Panc1 (cell line): ENCODE measurements around the gene ASB2. TPM values are rescaled to one million over a fixed set of nuclear protein-coding genes. Genes with fewer than 3 reads are reported as not detected.

Source experiments
- ATAC-seq: fragments of 200-7000 bp; cut with Tn5 transposase; 2 replicates; pipeline ENCODE4 v1.9.1; 2020; ENCODE audit warnings: mild to moderate bottlenecking, moderate library complexity
- BruUV-seq: library from RNA; stranded (reverse); fragments of 400-500 nt; replicated peaks from 2 replicates; lab custom pipeline; 2021; lab: Mats Ljungman, UMichigan
- CTCF ChIA-PET: fragments of 300-600 bp; sonication (Branson Sonifier 250); formaldehyde crosslinking; loops from one replicate; lab custom pipeline; 2022; ENCODE audit warnings: antibody characterized with exemption; lab: Charles Lee
- POLR2A ChIA-PET: fragments of 300-600 bp; sonication (Branson Sonifier 250); formaldehyde crosslinking; loops from one replicate; lab custom pipeline; 2022; ENCODE audit warnings: antibody characterized with exemption; lab: Charles Lee
- DNase-seq: peaks from one replicate; pipeline ENCODE4 v3.0.0-alpha.2; 2010; ENCODE audit warnings: low read depth, low spot score
- H3K27ac ChIP-seq: 2 replicates; pipeline ENCODE4 v1.5.1; 2011; ENCODE audit warnings: mild to moderate bottlenecking, low read length, inconsistent platforms
- H3K27me3 ChIP-seq: fragments of 200-500 bp; sonication (Bioruptor generic); 2 replicates; pipeline ENCODE4 v1.6.0; 2014; ENCODE audit warnings: low read length, inconsistent platforms; ENCODE audit not compliant: control insufficient read depth, insufficient read depth
- H3K36me3 ChIP-seq: fragments of 200-500 bp; sonication (Bioruptor generic); 2 replicates; pipeline ENCODE4 v1.5.1; 2014; ENCODE audit warnings: inconsistent platforms, mild to moderate bottlenecking, low read length, moderate library complexity; ENCODE audit not compliant: control insufficient read depth, insufficient read depth
- H3K4me1 ChIP-seq: 2 replicates; pipeline ENCODE4 v1.5.1; 2011; ENCODE audit warnings: inconsistent platforms, mild to moderate bottlenecking, low read length, moderate library complexity; ENCODE audit not compliant: control insufficient read depth, insufficient read depth
- H3K4me3 ChIP-seq, 2 experiments: 2 replicates each; pipeline ENCODE4 v1.5.1; 2011 to 2012; ENCODE audit warnings: low read depth in 2 of 2, low read length in 2 of 2, mild to moderate bottlenecking in 2 of 2, inconsistent platforms in 1 of 2, moderate library complexity in 1 of 2
- H3K9me3 ChIP-seq: fragments of 200-500 bp; sonication (Bioruptor generic); 2 replicates; pipeline ENCODE4 v1.5.1; 2014; ENCODE audit warnings: low read depth, mild to moderate bottlenecking, inconsistent platforms, low read length, moderate library complexity; ENCODE audit not compliant: control insufficient read depth, insufficient read depth
- POLR2AphosphoS5 ChIP-seq: IDR thresholded peaks from 2 replicates; pipeline ENCODE4 v1.6.1; 2012; ENCODE audit warnings: mild to moderate bottlenecking, low read depth, low read length, moderate library complexity
- SIN3A ChIP-seq: IDR thresholded peaks from 2 replicates; pipeline ENCODE4 v1.6.1; 2012; ENCODE audit warnings: low read depth, mild to moderate bottlenecking, low read length, moderate library complexity, borderline replicate concordance; ENCODE audit not compliant: insufficient read depth
- TCF7L2 ChIP-seq: IDR thresholded peaks from 2 replicates; pipeline ENCODE4 v1.6.1; 2011; ENCODE audit warnings: mild to moderate bottlenecking, low read depth, low read length, inconsistent platforms
- in situ Hi-C: cut with HindIII; loops from 2 replicates; pipeline ENCODE4 v1.10.0; 2016; ENCODE audit warnings: low sequenced_read_pairs, low pct_unique_long_range_greater_than_20kb
- intact Hi-C: fragments of 100-400 bp; cut with micrococcal nuclease; formaldehyde crosslinking; loops from one replicate; pipeline ENCODE4 v1.10.0; 2022; ENCODE audit not compliant: unreplicated experiment
- total RNA-seq: library from RNA; stranded (reverse); gene quantifications from one replicate; pipeline ENCODE4 v1.2.1, GENCODE V29; 2021; ENCODE audit not compliant: unreplicated experiment
- TF ChIP-seq, protein P1 (sequence below), 2 experiments: IDR thresholded peaks; 2 replicates each; pipeline ENCODE4 v1.6.1; 2011 to 2012; ENCODE audit warnings: low read depth in 2 of 2, control low read depth in 1 of 2, low read length in 1 of 2, mild to moderate bottlenecking in 1 of 2, moderate library complexity in 1 of 2; ENCODE audit not compliant: insufficient read depth in 1 of 2
- TF ChIP-seq, protein P2 (sequence below): fragments of 450-650 bp; IDR thresholded peaks from 2 replicates; pipeline ENCODE4 v1.5.1; 2017; ENCODE audit warnings: mild to moderate bottlenecking

ASB2 gene
- total RNA-seq, 1 experiment from 2014 or later: 0.28 TPM

DNA sequence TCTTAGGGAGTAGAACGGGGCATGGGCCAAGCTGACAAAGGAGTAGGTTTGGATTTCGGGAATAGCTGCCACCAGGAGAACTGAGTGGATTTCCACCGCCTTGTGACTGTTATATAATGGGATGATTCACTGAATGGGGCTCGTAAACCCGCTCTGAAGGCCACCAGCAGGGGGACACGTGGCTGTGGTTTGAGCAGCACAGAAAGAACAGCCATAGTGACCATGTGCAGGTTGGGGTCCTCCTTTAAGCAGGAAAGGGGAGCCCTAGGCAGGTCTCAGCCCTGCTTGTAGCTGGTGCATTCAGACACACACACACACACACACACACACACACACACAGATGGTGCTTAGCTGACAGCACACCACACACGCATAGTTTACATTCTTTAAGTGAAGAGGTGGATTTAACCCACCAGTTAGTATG is 8.6 kb upstream of the ASB2 start:
- no peak for DNase-seq
- TF ChIP-seq TCF7L2: no peak
- TF ChIP-seq, protein P1, sequence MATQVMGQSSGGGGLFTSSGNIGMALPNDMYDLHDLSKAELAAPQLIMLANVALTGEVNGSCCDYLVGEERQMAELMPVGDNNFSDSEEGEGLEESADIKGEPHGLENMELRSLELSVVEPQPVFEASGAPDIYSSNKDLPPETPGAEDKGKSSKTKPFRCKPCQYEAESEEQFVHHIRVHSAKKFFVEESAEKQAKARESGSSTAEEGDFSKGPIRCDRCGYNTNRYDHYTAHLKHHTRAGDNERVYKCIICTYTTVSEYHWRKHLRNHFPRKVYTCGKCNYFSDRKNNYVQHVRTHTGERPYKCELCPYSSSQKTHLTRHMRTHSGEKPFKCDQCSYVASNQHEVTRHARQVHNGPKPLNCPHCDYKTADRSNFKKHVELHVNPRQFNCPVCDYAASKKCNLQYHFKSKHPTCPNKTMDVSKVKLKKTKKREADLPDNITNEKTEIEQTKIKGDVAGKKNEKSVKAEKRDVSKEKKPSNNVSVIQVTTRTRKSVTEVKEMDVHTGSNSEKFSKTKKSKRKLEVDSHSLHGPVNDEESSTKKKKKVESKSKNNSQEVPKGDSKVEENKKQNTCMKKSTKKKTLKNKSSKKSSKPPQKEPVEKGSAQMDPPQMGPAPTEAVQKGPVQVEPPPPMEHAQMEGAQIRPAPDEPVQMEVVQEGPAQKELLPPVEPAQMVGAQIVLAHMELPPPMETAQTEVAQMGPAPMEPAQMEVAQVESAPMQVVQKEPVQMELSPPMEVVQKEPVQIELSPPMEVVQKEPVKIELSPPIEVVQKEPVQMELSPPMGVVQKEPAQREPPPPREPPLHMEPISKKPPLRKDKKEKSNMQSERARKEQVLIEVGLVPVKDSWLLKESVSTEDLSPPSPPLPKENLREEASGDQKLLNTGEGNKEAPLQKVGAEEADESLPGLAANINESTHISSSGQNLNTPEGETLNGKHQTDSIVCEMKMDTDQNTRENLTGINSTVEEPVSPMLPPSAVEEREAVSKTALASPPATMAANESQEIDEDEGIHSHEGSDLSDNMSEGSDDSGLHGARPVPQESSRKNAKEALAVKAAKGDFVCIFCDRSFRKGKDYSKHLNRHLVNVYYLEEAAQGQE (IDR thresholded peaks at IDR 0.05; ENCODE audit: insufficient read depth in 1 of 2, low read depth in 2 of 2, low read length in 1 of 2): no peak
- TF ChIP-seq SIN3A: no peak
- TF ChIP-seq POLR2AphosphoS5: no peak
- TF ChIP-seq, protein P2, sequence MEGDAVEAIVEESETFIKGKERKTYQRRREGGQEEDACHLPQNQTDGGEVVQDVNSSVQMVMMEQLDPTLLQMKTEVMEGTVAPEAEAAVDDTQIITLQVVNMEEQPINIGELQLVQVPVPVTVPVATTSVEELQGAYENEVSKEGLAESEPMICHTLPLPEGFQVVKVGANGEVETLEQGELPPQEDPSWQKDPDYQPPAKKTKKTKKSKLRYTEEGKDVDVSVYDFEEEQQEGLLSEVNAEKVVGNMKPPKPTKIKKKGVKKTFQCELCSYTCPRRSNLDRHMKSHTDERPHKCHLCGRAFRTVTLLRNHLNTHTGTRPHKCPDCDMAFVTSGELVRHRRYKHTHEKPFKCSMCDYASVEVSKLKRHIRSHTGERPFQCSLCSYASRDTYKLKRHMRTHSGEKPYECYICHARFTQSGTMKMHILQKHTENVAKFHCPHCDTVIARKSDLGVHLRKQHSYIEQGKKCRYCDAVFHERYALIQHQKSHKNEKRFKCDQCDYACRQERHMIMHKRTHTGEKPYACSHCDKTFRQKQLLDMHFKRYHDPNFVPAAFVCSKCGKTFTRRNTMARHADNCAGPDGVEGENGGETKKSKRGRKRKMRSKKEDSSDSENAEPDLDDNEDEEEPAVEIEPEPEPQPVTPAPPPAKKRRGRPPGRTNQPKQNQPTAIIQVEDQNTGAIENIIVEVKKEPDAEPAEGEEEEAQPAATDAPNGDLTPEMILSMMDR: no peak; the same call in 1 of the 2 replicates
- no TSS peak for BruUV-seq
- Histone ChIP-seq H3K27ac (no peak overlapping the region), H3K4me3 (no peak overlapping the region), H3K36me3 (no peaks in the 10 kb centered on the region), H3K27me3 (no peaks in the 10 kb centered on the region), H3K4me1 (peaks cover 7% of the 10 kb centered on the region), H3K9me3 (no peaks in the 10 kb centered on the region)
- ChIA-PET POLR2A (no interaction called here), CTCF (interaction anchor here (0.6 kb wide), 1 partner anchor 20 kb away, joined by 3 read pairs; no protein-coding TSS in a partner anchor)
- peak; percentile 84 for ATAC-seq
- intact Hi-C loops: no loop called here
- in situ Hi-C loops: no loop called here

DNA sequence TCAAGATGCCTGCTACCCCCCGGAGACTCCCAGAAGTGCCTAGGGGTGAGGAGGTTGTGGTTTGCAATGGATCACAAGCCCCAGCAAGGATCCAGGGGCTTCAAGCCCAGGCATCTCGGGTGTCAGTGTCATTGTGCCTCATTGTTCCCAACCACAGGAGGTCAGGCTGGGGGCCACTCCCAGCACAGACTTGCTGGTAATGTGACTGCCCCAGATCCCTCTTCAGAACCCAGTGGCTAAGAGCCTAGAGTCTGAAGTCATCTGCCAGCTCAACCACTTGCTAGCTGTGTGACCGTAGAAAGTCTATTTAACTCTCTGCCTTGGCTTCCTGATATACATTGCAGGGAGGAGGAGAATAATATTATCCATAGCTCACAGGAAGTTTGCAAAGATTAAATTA is 7.7 kb upstream of the ASB2 start:
- intact Hi-C loops (no loop called here), in situ Hi-C loops (no loop called here)
- BruUV-seq: no TSS peak
- H3K9me3 ChIP-seq: no peaks in the 10 kb centered on the region
- H3K27ac ChIP-seq: no peak overlapping the region
- no peak overlapping the region for H3K4me3 ChIP-seq
- ATAC-seq (no peak), DNase-seq (no peak)
- H3K4me1 ChIP-seq: peaks cover 7% of the 10 kb centered on the region
- POLR2A ChIA-PET: no interaction called here
- TF ChIP-seq, protein P2: no peak
- TF ChIP-seq POLR2AphosphoS5 (no peak), SIN3A (no peak), TCF7L2 (no peak)
- TF ChIP-seq, protein P1 (IDR thresholded peaks at IDR 0.05; ENCODE audit: insufficient read depth in 1 of 2, low read depth in 2 of 2, low read length in 1 of 2): no peak
- H3K27me3 ChIP-seq: no peaks in the 10 kb centered on the region
- no peaks in the 10 kb centered on the region for H3K36me3 ChIP-seq
- CTCF ChIA-PET: no interaction called here
